ENCODE measurements around the gene LMO1.

The LMO1 gene

DNA sequence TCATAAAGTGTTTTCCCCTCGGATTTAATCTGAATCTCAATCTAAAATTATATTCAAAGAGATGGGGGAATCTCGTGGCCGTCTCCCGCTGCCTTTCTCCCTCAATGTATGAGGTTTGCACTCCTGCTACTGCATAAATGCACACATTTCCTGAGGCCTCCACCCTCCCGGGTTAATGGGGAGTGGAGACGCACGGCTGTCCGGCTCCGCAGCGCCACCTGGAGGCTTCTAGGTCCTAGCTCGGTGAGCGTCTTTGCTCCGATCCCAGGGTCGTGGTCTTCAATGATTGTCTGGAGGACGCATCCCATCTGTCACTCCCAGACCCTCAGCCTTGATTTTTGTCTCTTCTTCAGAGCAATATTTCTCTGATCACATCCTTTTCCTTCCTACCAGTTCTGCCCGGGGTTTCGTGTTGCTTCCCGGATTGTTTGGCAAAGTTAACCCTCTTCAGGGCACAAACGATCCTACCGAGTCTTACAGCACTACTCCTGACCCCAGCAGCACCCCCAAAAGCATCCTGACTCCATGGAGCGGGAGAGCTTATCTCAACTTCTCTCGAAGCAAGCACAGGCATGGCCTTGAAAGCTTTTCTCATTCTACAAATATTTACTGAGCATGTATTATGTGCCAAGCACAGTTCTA is at the start of gene LMO1:
Gene LMO1, minus strand, starts transcription at position 110 of the 642 bp plus-strand sequence. CDS start 516 bp downstream, outside the sequence.
- peak; percentile 69 to 74 for DNase-seq (ENCODE audit: low read depth in 2 of 2)

- DNase-seq (ENCODE audit: low read depth in 2 of 2): no peak
These were observed 49.3 kb upstream of the LMO1 start for GRCh38 chr11:8312986-8313385.

- no peak for DNase-seq (ENCODE audit: low read depth in 2 of 2)
These were observed 47.7 kb upstream of the LMO1 start for GRCh38 chr11:8311366-8311765.

GRCh38 chr11:8310743-8311298 is 47.1 kb upstream of the LMO1 start:
- DNase-seq (ENCODE audit: low read depth in 2 of 2): no peak

DNA sequence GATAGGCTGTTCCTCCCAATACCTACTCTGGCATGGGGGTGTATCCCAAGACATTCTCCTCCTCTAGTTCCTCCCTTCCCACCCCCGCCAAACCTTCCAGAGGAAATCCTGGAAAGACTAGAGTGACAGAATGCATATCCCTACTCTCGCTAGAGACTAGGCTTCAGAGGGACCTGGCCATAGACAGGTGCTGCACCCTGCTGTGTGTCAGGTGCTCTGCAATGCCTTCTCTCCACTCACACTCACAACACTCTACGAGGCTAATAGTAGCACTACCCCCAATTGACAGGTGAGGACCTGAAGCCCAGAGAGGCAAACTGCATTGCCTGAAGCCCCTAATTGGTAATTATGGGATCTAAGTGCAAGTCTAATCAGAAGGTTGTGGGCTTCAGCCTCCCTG is 46.2 kb upstream of the LMO1 start:
- no peak for DNase-seq (ENCODE audit: low read depth in 2 of 2)

GRCh38 chr11:8309311-8309710 is 45.6 kb upstream of the LMO1 start:
- no peak for DNase-seq (ENCODE audit: low read depth in 2 of 2)

DNA sequence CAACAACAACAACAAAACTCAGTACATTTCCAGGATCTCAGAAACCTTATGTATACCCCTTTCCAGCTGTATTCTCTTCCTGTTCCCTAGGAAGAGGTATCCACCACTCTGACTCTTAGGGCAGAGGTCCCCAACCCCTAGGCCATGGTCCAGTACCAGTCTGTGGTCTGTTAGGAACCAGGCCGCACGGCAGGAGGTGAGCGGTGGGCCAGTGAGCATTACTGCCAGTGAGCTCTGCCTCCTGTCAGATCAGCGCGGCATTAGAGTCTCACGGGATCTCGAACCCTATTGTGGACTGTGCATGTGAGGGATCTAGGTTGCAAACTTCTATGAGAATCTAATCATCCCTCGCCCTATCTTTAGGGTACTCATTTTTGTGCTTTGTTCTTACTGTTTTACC is 43.9 kb upstream of the LMO1 start:
- no peak for DNase-seq (ENCODE audit: low read depth in 2 of 2)

DNA sequence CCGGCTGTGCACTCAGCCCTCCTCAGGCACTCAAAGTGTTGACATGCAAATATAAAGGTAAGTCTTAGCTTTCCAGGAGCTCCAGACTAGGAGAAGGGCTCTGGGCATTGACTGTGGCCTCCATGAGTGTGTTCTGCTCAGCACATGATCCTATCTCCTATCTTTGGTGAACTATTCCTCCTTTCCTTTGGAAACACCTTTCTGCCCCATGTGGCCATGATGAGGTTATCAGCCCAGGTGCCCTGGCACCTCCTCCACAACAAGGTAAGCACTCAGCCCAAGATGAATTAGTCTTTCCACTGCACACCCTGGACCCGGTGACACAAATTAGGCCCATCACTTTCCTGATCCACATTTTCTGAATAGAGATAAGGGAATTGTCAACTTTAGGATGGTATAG is 37.9 kb upstream of the LMO1 start:
- no peak for DNase-seq (ENCODE audit: low read depth in 2 of 2)

DNA sequence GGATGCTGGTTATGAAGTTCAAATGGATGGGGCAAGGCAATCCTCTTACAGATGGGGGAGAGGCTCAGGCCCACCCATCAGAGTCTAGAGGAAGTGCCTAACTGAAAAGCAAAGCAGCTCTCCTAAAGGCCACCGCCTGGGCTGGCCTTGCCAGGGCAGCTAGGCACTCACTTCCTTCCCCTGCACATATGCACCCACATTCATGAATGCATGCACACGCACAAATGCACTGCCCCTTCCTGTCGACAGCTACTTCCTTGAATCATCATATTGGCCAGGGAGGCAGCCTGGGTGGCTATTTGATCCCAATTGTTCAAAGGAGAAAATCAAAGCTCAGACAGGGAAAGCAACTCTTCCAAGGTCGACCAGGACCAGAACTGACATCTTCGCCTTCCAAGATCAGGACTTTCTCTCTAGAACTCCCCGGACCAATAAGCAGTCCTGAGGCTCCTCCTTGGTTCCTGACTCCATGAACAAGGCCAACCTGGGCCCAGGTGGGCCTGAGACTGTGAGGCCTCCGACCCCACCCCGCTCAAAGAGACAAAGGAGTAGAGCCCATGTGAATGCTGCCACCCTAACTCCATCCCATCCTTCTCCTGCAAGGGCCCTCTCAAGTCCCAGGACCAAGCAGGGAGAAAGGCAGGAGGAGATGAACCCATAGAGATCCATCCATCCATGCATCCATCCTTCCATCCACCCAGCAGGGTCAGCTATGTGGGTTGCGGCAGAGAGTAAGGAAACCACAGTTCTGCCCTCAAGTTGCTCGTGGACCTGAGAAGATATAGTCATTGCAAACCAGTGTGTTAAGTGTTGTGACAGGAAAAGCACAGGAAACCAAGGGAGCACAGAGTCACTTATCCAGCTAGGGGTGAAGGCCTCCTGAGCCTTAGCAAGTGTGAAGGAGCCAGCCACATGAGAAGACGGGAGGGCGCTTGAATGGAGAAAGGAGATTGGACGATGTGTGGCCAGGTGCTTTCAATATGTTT is 35.4 kb upstream of the LMO1 start:
- DNase-seq (ENCODE audit: low read depth in 2 of 2): no peak

- no peak for DNase-seq (ENCODE audit: low read depth in 2 of 2)
These were observed 34.2 kb upstream of the LMO1 start for GRCh38 chr11:8297781-8298440.

GRCh38 chr11:8296872-8297271 is 33.2 kb upstream of the LMO1 start:
- no peak for DNase-seq (ENCODE audit: low read depth in 2 of 2)

DNA sequence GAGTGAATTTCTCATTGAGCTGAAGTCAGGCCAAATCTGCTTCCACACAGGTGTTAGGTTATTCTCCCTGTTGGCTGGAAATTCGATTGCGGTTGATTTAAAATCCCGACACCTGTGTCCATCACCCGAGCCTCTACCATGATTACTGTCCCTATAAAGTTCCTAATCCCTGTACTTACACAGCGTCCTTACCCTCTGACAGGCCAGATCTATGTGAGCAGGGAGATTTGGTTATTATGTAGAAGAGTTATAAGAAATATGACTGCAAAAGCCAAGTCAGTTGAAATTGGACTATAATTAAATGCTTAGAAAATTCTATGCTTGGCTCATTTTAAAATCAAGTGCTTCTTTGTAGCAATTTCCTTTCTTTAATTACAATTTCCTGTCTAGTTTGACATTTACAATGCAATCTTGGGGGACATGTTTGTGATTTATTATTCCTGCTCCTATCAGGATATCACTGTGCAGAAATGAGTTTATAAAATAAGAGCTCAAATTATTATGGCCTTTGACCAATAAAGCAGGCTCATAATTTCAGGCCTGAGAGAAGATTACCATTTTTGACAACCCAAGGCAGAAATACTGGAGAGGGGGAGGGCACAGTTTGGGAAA is 32.5 kb upstream of the LMO1 start:
- DNase-seq (ENCODE audit: low read depth in 2 of 2): no peak

GRCh38 chr11:8294251-8294935 is 30.7 kb upstream of the LMO1 start:
- DNase-seq (ENCODE audit: low read depth in 2 of 2): no peak

DNA sequence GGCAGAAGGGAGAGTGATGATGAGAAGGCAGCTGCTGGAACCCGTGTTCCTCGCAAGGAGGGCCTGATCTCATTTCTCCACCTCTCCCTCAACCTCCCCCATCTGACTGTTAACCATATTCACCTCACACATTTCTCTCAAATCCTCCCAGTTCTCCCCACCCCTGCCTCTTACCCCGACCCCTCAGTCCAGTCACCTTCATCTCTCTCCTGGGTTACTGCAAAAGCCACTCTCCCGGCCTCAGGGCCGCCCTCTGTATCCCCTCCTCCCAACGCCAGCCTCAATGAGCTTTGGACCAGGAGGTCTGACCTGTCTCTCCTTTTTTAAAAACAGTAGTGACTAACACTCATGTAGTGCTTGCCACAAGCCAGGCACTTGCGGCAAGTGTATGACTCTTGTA is 29.5 kb upstream of the LMO1 start:
- DNase-seq (ENCODE audit: low read depth in 2 of 2): no peak

DNA sequence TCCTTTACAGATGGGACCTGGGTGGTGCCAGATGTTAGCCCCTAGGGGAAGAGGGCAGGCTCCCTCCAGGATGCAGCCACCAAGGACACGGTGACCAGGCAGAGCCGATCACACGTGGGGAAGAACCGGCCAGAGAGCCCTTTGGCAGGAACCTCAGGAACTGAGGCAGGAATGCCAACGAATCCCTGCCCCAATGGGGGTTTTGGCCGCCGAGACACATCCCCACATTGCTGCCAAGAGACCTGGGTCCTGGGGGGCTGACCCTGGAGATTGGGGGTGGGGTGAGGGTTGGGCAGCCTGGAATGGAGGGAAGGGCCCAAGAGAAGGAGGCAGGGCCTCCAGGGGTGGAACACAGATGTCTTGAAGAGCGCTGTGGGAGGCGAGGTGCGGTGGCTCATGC is 28.7 kb upstream of the LMO1 start:
- no peak for DNase-seq (ENCODE audit: low read depth in 2 of 2)

GRCh38 chr11:8291421-8292350 is 28.0 kb upstream of the LMO1 start:
- DNase-seq (ENCODE audit: low read depth in 2 of 2): no peak

GRCh38 chr11:8290081-8290810 is 26.6 kb upstream of the LMO1 start:
- no peak for DNase-seq (ENCODE audit: low read depth in 2 of 2)

- DNase-seq (ENCODE audit: low read depth in 2 of 2): no peak
These were observed 25.8 kb upstream of the LMO1 start for GRCh38 chr11:8289492-8289918.

- DNase-seq (ENCODE audit: low read depth in 2 of 2): no peak
These were observed 25.3 kb upstream of the LMO1 start for GRCh38 chr11:8288824-8289491.

Measured in stimulated activated CD8-positive, alpha-beta memory T cell treated with anti-CD3 and anti-CD28 coated beads, Interleukin-2, amount 100 ng/mL, for 48 hours (primary cell).